Psoas muscle (tissue), 8 donors: ENCODE data around the gene SPON1. TPM values are rescaled to one million over a fixed set of nuclear protein-coding genes. Genes with fewer than 3 reads are reported as not detected.

Source experiments
- ATAC-seq, 4 donors: fragments of 200-7000 bp; cut with Tn5 transposase; one replicate each; pipeline ENCODE4 v1.9.1; 2020; ENCODE audit warnings: moderate library complexity in 3 of 4, mild to moderate bottlenecking in 2 of 4
- DNase-seq, 2 donors: peaks; one replicate each; pipeline ENCODE4 v3.0.0-alpha.2; 2020
- H3K27ac ChIP-seq: fragments of 200-600 bp; one replicate; pipeline ENCODE4 v1.8.0; 2022
- H3K27me3 ChIP-seq, 3 donors: fragments of 200-600 bp in 1 of 3; one replicate each; pipeline versions ENCODE4 v1.6.1 to v1.8.0; 2013 to 2022; ENCODE audit warnings: low read length in 2 of 3, mild to moderate bottlenecking in 2 of 3, moderate library complexity in 1 of 3; ENCODE audit not compliant: insufficient read depth in 3 of 3
- H3K36me3 ChIP-seq, 2 donors: fragments of 200-600 bp in 1 of 2; one replicate each; pipeline versions ENCODE4 v1.6.1 to v1.8.0; 2013 to 2022; ENCODE audit warnings: low read depth in 1 of 2, mild to moderate bottlenecking in 1 of 2, moderate library complexity in 1 of 2; ENCODE audit not compliant: insufficient read depth in 1 of 2
- H3K4me1 ChIP-seq: fragments of 200-600 bp; one replicate; pipeline ENCODE4 v1.8.0; 2022
- H3K4me3 ChIP-seq: fragments of 200-600 bp; one replicate; pipeline ENCODE4 v1.8.0; 2022; ENCODE audit warnings: mild to moderate bottlenecking
- H3K9me3 ChIP-seq: fragments of 200-600 bp; one replicate; pipeline ENCODE4 v1.8.0; 2022
- CTCF ChIP-seq: fragments of 200-600 bp; IDR thresholded peaks from one replicate; pipeline ENCODE4 v1.8.0; 2022; ENCODE audit warnings: antibody characterized with exemption
- WGBS, 3 donors: extraction: QIAGEN DNeasy Blood & Tissue Kit; methylation state at CpG; one replicate each; pipeline versions ENCODE4 v1.1.6 to v1.1.7; 2013; 5-methylcytosine and 5-hydroxymethylcytosine counted together
- intact Hi-C, 2 donors: fragments of 100-400 bp; cut with DNase I; formaldehyde crosslinking; loops; one replicate each; pipeline versions ENCODE4 v1.11.0 to v1.14.2; 2022
- polyA plus RNA-seq, 3 donors: library from polyadenylated mRNA; stranded (reverse); fragments of 200-250 nt; gene quantifications; one replicate each; pipeline ENCODE4 v1.2.3, GENCODE V29; 2013
- total RNA-seq, 4 donors: library from RNA; stranded (reverse); fragmentation: NEBNext Ultra II Directional in 2 of 4; extraction: Animal tissue kit (Norgen Biotek cat#: 25700) in 2 of 4; gene quantifications; one replicate each; pipeline versions ENCODE4 v1.2.1 to v1.2.4, GENCODE V29; 2021 to 2023
- donor health status: healthy with polysubstance abuse.
- donor health status: DM: no; HTN: no; CAD: no; lungs with moderate emphysema.
- donor health status: Bipolar disorder and iron deficiency.
- donor health status: healthy.
- donor health status: DM: yes; HTN: yes; CAD: no.
- donor health status: DM: no; HTN: no; CAD: no.
- donor health status: DM: no; HTN: no; CAD: no.
- donor health status: DM: yes; HTN: yes; CAD: no.

The SPON1 gene
- total and polyA plus RNA-seq, 7 donors = 0.24 to 1.6 (median 1.2) TPM

DNA sequence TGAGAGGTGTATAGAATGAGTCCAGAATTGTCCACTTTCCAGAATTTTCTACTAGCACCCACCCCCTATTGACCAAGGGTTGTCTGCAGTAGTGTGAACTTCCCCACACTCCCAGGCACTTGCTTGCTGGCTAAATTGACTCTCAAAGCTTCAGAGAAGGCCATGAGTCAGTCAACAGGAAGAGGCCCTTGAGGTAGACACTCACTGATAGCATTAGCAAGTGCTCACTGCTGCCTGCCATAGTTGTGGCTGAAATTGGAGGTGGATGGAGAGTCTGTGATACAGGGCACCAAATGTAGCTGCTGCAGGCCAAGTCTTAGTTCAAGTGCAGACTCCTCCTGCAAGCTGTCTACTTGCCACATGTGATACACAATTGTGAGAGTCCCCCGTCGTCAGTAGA lies 156.8 kb downstream of the SPON1 start:
- DNase-seq = no peak
- Histone ChIP-seq H3K27me3 (no peaks in the 10 kb centered on the region), H3K9me3 (no peaks in the 10 kb centered on the region), H3K4me3 (no peak overlapping the region), H3K4me1 (no peaks in the 10 kb centered on the region), H3K36me3 (no peaks in the 10 kb centered on the region), H3K27ac (no peak overlapping the region)
- 88 to 92% (median 90%) methylated on average over 2 of the region's 2 CpGs for WGBS, 3 donors
- TF ChIP-seq CTCF = no peak
- intact Hi-C loops = no loop called here
- ATAC-seq = no peak

GRCh38 chr11:14124350-14124749 lies 161.8 kb downstream of the SPON1 start:
- TF ChIP-seq CTCF = no peak
- no peaks in the 10 kb centered on the region for H3K27me3 ChIP-seq
- no peak overlapping the region for H3K27ac ChIP-seq
- intact Hi-C loops = no loop called here
- ATAC-seq = no peak
- H3K36me3 ChIP-seq = no peaks in the 10 kb centered on the region
- 62 to 77% (median 64%) methylated on average over 3 of the region's 3 CpGs for WGBS, 3 donors
- H3K9me3 ChIP-seq = no peaks in the 10 kb centered on the region
- no peaks in the 10 kb centered on the region for H3K4me1 ChIP-seq
- H3K4me3 ChIP-seq = no peak overlapping the region
- DNase-seq = no peak

DNA sequence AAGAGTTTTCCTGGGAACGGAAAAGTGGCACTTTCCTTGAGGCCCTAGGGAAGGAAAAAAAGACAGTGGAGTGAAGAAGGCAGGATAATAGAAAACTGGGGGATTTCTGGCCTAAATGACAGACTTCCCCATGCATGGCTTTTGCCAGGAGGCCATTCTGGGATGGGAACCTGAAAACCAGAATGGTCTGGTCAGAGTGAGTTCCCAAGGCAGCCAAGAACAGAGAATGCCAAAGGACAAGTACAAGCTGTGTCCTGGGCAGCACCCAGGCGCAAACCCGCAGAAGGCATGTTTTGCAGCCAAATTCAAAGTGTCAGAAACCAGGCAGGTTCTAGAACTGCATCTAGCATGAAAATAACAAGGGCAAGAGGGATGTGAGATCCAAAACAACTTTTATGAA lies 162.4 kb downstream of the SPON1 start:
- Histone ChIP-seq H3K9me3 (no peaks in the 10 kb centered on the region), H3K27ac (no peak overlapping the region), H3K4me3 (no peak overlapping the region), H3K4me1 (no peaks in the 10 kb centered on the region), H3K27me3 (no peaks in the 10 kb centered on the region), H3K36me3 (no peaks in the 10 kb centered on the region)
- TF ChIP-seq CTCF = no peak
- DNase-seq = no peak
- ATAC-seq = no peak
- intact Hi-C loops = no loop called here
- WGBS, 3 donors = 65 to 80% (median 71%) methylated on average over 3 of the region's 3 CpGs

- DNase-seq (no peak), ATAC-seq (no peak)
- Histone ChIP-seq H3K27ac (no peak overlapping the region), H3K27me3 (no peaks in the 10 kb centered on the region), H3K9me3 (no peaks in the 10 kb centered on the region), H3K4me1 (no peaks in the 10 kb centered on the region), H3K4me3 (no peak overlapping the region), H3K36me3 (no peaks in the 10 kb centered on the region)
- intact Hi-C loops = no loop called here
- WGBS, 3 donors = 94 to 98% (median 94%) methylated on average over 2 of the region's 2 CpGs
- no peak for TF ChIP-seq CTCF
These were observed 163.0 kb downstream of the SPON1 start for GRCh38 chr11:14125529-14125928.

DNA sequence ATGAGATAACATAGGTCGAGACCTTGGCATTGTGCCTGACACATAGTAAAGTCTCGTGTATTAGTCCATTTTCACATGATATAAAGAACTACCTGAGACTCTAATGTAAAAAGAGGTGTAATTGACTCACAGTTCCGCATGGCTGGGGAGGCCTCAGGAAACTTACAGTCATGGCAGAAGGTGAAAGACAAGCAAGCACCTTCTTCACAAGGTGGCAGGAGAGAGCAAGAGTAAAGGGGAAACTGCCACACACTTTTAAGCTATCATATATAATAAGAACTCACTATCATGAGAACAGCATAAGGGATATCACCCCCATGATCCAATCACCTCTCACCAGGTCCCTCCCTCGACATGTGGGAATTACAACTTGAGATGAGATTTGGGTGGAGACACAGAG lies 165.2 kb downstream of the SPON1 start:
- Histone ChIP-seq H3K4me1 (no peaks in the 10 kb centered on the region), H3K27ac (no peak overlapping the region), H3K4me3 (no peak overlapping the region), H3K36me3 (no peaks in the 10 kb centered on the region), H3K27me3 (no peaks in the 10 kb centered on the region), H3K9me3 (no peaks in the 10 kb centered on the region)
- intact Hi-C loops = no loop called here
- ATAC-seq (no peak), DNase-seq (no peak)
- no peak for TF ChIP-seq CTCF
- WGBS, 3 donors = 85 to 91% (median 90%) methylated on average over 4 of the region's 4 CpGs
